Measurements from ENCODE around the gene HLF.

DNA sequence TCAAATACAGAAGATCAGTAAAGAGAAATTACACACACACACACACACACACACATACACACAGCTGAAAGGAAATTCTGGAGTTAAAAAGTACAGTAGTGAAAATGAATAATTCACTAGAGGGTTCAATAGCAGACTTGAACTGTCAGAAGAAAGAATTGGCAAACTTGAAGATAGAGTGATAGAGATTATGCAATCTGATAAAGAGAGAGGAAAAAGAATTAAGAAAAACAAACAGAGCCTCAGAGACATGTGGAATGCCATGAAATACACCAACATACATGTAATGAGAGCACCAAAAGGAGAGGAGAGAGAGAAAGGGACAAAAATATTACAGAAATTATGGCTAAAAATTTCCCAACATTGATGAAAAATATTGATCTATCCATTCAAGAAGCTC is 96.2 kb downstream of the HLF start:
- TF ChIP-seq, protein P1, sequence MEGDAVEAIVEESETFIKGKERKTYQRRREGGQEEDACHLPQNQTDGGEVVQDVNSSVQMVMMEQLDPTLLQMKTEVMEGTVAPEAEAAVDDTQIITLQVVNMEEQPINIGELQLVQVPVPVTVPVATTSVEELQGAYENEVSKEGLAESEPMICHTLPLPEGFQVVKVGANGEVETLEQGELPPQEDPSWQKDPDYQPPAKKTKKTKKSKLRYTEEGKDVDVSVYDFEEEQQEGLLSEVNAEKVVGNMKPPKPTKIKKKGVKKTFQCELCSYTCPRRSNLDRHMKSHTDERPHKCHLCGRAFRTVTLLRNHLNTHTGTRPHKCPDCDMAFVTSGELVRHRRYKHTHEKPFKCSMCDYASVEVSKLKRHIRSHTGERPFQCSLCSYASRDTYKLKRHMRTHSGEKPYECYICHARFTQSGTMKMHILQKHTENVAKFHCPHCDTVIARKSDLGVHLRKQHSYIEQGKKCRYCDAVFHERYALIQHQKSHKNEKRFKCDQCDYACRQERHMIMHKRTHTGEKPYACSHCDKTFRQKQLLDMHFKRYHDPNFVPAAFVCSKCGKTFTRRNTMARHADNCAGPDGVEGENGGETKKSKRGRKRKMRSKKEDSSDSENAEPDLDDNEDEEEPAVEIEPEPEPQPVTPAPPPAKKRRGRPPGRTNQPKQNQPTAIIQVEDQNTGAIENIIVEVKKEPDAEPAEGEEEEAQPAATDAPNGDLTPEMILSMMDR (IDR thresholded peaks at IDR 0.05 in 2 of 3, conservative IDR thresholded peaks at IDR 0.05 in 1 of 3; ENCODE audit: control insufficient read depth in 2 of 3, extremely low read depth in 1 of 3, insufficient read depth in 1 of 3, low read depth in 3 of 3, low read length in 3 of 3): no peak
- TF ChIP-seq POLR2AphosphoS5 (IDR thresholded peaks at IDR 0.05; ENCODE audit: low read length) (no peak), SIN3A (IDR thresholded peaks at IDR 0.05; ENCODE audit: low read depth, low read length) (no peak)
- TF ChIP-seq, protein P2, sequence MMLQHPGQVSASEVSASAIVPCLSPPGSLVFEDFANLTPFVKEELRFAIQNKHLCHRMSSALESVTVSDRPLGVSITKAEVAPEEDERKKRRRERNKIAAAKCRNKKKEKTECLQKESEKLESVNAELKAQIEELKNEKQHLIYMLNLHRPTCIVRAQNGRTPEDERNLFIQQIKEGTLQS (IDR thresholded peaks at IDR 0.05; ENCODE audit: borderline replicate concordance, extremely low read depth, low read depth, low read length): no peak

Measured in GM12878 (cell line).